DMS114 treated with DMSO at 0.1 percent for 48 hours (cell line): ENCODE data around the gene VAV2.

Source experiments
- DNase-seq: peaks from one replicate; lab custom pipeline; 2025; ENCODE audit not compliant: unreplicated experiment; lab: John Stamatoyannopoulos, UW

Gene VAV2

GRCh38 chr9:133956520-133957076 lies 35.5 kb downstream of the VAV2 start:
- no peak for DNase-seq

DNA sequence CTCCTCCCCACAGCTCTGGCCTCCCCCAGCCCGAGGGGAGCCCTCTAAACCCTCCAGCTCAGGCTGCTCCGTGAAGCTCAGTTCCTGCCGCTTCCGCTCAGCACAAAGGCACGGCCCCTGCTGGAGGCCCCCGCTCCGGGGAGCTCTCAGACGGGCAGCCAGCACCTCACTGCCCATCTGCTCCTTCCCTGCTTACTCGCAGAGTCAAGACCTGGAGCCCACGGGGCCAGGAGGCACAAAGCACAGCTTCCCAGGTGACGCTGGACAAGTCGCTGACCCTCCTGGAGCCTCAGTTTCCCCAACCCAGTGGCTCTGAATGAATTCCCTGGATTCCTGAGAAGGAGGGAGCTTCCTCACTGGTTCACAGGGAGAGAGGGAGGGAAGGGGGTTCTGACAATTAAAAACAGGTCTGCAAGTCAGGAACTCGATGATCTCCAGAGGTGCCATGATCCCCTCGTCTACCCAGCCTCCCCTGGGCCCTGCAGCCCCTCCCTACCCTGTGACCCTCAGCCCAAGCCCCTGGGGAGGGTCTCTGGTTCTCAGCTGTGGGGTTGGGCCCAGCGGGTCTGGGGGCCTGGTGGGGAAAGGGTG lies 36.2 kb downstream of the VAV2 start:
- no peak for DNase-seq

GRCh38 chr9:133954862-133955529 lies 37.1 kb downstream of the VAV2 start:
- DNase-seq, result no peak

DNA sequence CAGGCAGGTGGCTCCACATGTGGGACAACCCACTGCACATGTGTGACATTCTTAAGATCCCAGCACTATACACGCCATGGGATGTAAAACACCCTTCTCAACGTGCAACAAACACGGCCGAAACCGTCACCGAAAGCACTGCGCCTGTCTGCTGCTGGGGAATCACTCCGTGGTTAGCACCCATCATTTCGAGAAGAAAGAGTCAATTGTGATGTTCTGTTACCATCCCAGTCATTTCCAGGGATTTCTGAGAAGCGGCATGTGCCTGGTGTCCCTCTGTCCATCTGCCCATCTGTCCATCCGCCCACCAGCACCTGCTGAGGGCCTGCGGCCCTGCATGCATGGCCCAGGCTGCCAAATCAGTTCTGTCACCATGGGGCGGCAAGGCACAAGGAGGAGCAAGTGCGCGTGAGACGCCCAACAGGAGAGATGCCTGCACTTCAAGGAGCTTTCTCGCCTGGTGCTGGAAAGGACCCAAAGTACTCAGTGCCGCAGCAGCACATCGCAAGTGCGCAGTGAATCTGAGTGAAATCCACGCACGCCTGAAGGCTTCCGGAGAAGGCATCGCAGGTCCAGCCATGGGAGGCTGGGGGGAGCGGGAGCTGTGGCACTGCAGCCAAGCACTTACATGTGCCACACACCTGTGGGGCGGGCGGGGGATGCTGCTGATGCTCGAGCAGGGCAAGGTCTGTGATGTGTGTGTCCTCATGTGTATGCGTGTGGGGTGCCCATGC lies 38.0 kb downstream of the VAV2 start:
- no peak for DNase-seq

- DNase-seq, result no peak
These were observed 38.5 kb downstream of the VAV2 start for GRCh38 chr9:133953621-133953975.

DNA sequence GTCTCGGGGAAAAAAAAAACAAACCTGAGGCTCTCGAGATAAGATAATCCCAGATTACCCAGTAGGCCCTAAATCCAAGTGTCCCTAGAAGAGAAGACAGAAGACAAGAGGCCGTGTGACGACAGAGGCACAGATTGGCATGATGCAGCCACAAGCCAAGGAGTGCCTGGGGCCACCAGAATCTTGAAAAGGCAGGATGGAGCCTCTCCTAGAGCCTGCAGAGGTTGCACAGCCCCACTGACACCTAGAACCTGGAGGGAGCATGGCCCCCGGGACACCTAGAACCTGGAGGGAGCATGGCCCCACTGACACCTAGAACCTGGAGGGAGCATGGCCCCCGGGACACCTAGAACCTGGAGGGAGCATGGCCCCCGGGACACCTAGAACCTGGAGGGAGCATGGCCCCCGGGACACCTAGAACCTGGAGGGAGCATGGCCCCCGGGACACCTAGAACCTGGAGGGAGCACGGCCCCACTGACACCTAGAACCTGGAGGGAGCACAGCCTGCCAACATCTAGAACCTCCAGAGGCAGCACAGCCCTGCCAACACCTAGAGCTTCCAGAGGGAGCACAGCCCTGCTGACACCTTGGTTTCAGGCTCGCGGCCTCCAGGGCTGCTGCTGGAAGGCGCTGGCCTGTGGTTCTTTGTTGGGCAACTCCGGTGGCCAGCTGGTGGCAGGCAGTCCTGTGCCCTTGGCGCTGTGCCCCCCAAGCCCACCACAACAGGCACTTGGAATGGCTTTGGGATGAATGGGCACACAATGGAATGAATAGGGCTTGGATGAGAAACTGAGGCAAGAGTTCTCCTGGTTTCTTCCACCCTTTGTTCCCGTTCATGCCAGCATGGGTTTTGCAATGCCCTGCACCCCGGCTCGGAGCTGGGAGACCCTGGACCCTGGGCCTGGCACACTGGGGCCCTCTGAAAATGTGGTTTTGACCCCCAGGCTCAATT lies 39.2 kb downstream of the VAV2 start:
- DNase-seq, result no peak

GRCh38 chr9:133951265-133951664 lies 40.9 kb downstream of the VAV2 start:
- no peak for DNase-seq

DNA sequence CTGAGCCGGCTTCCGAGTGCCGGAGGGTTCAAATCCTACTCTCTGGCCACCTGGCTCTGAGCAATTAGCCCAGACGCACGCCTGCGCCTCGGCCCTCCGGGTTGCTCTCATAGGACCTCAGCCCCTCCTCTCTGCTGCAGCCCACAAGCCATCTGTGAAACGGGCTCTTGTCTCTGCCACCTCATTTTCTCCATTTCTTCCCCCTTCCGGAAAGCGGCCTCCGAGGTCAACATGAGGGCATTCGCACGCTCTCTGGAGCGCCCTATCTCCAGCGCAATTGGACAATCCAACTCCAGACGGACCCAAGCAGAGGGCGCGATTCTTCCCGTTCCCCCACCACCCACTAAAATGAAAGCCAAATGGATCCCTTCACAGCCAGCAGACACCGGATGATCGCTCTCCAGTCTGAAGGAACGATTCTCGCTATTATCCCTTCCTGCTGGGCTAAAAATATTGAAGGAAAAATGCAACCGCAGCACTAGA lies 41.5 kb downstream of the VAV2 start:
- no peak for DNase-seq

- no peak for DNase-seq
These were observed 41.9 kb downstream of the VAV2 start for GRCh38 chr9:133950192-133950591.

DNA sequence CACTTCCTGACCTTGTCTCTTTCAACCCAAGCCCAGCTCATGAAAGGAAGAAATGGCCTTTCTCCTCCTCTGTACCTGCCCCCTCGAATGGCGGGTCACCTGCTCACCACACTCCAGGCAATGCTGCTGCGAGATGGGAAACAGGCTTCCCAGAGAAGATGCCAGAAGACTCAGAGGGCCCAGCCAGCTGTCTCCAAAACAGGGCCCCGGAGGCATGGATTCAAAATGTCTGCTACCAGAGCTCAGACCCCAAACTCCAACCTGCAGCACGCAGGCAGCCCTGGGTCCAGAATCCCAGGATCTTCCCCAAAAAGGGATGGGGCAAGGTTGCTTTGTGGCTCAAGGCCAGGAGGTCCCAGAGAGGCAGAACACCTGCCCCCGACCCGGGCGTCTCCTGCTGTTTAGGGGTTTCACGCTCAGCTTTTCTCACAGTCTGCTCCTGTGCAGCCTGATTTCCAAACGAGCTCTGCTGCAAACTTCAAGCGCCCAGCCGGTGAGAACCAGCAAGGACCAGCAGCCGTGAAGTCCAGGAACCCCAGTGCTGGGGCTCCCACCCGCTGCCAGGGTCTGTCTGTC lies 42.5 kb downstream of the VAV2 start:
- no peak for DNase-seq

DNA sequence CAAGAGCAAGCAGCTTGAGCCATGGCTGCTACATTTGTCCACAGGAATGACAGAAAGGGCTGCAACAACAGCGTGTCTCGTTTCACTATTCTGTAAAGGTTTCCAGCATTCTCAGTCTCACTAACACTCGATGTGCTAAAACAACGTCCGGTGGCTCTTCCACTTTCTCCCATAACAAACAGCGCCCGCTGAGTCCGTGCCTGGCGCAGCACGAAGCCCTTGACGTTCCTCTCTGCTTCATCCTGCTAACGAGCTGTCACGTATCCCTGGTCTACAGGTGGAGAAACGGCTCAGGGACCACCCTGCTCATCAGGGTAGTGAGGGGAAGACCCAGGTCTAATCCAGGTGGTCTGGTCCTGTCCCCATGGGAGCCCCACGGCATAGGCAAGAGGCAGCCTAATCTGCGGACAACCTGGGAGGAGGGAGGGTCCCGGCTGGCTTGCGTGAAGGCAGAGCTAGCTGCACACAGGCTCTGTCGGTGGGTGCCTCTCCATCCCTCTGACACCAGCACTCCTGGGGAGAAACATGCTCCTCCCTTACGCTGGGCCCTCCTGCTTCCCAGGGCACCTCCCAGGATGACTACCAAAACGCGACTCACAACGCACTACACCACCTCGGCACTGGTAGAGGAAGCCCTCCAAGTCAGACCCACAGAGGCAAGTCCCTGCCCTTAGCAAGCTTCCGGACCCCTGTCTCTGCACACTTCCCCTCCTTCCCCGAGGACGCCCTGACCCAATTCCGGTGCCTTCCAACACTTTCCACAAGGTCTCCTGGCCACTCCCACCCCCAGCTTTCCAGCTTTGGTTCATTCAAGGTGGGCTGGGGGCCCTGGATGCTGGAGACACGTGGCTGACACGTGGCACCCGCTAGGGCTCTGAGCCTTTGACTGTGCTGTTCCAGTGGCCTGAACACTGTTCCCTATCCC lies 43.3 kb downstream of the VAV2 start:
- no peak for DNase-seq

DNA sequence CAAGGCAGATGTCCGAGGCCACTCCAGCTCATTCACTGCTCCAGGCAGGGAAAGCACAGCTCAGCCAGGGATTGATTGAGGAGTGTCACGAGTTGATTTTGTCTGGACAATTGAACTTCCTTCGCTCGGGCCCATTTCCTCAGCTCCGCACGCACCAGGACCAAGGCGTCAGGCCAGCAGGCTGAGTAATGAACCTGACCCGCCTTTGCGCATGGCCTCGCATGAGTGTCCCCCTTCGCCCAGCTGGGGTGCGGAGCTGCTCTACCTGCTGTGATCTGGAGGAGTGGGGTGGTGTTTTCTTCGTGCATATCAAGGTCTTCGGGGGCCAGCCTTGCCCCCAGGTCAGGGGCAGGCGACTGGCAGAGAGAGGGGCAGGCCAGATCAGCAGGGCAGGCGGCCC lies 44.0 kb downstream of the VAV2 start:
- DNase-seq, result no peak

- no peak for DNase-seq
These were observed 45.2 kb downstream of the VAV2 start for GRCh38 chr9:133946840-133947486.

DNA sequence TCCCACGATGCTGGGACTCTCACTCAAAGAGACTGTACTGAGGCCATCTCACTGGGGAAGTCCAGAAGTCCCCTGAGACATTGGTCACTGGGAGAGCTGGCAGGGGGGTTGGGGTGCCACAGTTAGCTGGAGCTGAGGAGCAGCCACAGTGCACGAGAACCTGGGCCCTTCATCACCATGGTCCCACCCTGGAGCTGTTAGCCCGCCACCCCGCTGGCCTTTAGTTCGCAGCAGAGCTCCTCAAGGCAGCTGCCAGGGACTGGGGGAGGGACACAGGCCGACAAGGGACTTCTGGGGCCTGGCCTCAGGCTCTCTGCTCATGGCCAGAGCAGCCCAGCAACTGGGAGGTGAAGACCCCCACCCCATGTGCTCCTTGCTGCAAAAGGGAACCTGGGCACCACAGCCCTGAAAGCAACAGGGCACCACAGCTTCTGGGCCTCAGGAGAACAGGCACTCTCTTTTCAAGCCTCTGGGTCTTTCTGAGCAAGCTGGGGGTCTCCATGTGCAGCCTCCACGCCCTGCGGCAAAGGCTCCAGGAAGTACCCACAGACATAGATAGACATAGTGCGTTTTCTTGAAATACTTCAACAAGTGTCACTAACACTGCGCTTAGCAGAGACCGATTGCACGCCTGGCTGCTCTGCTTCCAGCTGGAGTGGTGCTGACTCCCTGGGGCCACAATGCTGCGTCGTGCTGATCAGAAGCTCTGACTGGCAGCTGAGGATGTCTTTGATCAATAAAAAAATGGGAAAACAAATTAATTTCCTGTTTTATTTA lies 46.0 kb downstream of the VAV2 start:
- DNase-seq, result no peak

DNA sequence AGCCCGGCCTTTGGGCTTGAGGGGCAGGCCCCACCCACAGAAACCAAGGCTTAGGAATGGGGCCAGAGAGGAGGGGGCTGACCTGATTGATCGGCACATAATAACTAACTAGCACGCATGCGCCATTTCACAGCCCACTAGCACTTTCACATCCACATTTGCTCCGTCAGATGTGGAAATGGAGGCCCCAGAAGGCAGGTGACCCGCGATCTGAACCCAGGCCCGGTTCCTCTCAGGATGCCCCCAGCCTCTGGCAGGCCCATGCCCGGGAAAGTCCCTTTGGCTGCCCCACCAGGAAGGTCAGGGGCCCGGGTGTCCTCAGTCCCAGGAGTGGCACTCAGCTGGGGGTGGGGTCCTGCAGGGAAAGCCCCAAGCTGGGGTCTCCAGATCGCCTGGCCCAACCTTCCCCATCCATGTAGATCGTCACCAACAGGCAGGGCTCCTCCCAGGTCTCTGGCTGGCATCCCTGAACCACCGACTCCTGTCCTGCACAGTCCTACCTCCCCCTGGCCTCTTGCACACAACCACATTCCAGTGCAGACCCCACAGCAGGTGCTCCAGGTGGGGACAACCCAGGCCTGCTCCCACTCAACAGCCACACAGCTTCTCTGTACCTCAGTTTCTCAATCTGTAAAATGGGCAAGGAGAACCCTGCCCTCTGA lies 46.7 kb downstream of the VAV2 start:
- no peak for DNase-seq

- DNase-seq, result no peak
These were observed 47.4 kb downstream of the VAV2 start for GRCh38 chr9:133944746-133945135.

DNA sequence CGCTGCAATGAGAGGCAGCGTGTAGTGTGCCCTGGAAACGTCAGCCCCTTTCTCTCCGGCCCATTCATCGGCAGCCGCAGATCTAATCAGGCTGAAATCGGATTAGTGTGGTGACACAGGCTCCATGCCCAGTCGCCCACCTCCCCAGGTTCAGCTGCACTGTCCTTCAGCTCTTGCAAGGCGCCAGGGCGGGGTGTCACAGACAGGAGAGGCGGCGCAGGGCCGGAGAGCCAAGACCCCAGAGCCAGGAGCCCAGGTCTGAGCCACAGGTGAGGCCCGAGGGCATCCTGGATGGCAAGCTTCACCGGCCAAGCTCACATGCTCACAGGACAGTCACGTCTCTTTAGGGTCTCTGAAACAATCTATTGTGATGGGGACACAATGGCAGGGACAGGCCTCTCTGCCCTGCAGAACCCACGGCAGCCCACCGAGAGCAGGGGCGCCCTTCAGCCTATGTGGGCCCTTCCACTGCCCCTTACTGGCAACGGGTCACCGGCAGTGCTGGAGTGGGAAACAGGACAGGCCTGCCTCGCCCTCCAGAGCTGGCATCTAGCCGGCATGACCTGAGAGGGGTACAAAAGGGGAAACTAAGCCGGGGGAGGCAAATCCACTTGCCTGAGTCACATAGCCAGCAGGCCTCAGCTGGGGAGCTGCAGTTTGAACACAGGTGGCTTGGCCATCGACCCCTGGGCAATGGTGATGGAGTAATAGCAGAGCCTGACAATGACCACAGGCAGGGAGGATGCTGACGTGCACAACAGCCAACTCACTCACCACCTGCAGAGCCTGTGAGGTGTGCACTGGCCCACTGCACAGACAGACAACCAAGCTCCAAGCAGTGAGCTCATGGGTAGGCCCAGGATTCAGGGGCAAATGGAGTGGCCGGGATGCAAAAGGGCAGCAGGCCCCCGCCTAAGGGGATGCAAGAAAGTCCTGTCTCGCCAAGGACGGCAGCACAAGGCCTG lies 48.1 kb downstream of the VAV2 start:
- no peak for DNase-seq
